HepG2 (cell line): ENCODE results near the gene ZNF770. TPM values are rescaled to one million over a fixed set of nuclear protein-coding genes. Genes with fewer than 3 reads are reported as not detected.

ENCODE experiments used
- E2F1 ChIP-seq: sonication (generic); formaldehyde crosslinking; IDR thresholded peaks from 2 replicates; pipeline ENCODE4 v1.5.0; 2020; ENCODE audit warnings: missing genetic modification reagents
- ETS1 ChIP-seq: sonication (generic); formaldehyde crosslinking; IDR thresholded peaks from 2 replicates; pipeline ENCODE4 v1.4.0; 2020; ENCODE audit warnings: missing genetic modification reagents
- KLF13 ChIP-seq: sonication (generic); formaldehyde crosslinking; IDR thresholded peaks from 2 replicates; pipeline ENCODE4 v1.4.0; 2020; ENCODE audit warnings: mild to moderate bottlenecking, missing genetic modification reagents
- KLF16 ChIP-seq, 2 experiments: sonication (generic) in 1 of 2; formaldehyde crosslinking in 1 of 2; IDR thresholded peaks; 2 replicates each; pipeline versions ENCODE4 v1.6.1 to v1.8.0; 2016 to 2023; ENCODE audit warnings: missing genetic modification reagents in 2 of 2, missing compliant biosample characterization in 1 of 2
- PHF8 ChIP-seq: sonication (generic); formaldehyde crosslinking; IDR thresholded peaks from 2 replicates; pipeline ENCODE4 v1.5.0; 2020; ENCODE audit warnings: missing genetic modification reagents
- POLR2AphosphoS5 ChIP-seq: IDR thresholded peaks from 2 replicates; pipeline ENCODE4 v1.6.1; 2012; ENCODE audit warnings: low read depth, low read length
- RAD51 ChIP-seq: fragments of 450-650 bp; IDR thresholded peaks from 2 replicates; pipeline ENCODE4 v1.6.1; 2016; ENCODE audit warnings: borderline replicate concordance
- REPIN1 ChIP-seq: sonication (generic); formaldehyde crosslinking; IDR thresholded peaks from 2 replicates; pipeline ENCODE4 v1.8.0; 2022; ENCODE audit warnings: missing genetic modification reagents, low read depth, mild to moderate bottlenecking, borderline replicate concordance
- TARDBP ChIP-seq: sonication (generic); formaldehyde crosslinking; IDR thresholded peaks from 2 replicates; pipeline ENCODE4 v1.8.0; 2022; ENCODE audit warnings: mild to moderate bottlenecking, missing genetic modification reagents
- ZBTB34 ChIP-seq: sonication (generic); formaldehyde crosslinking; IDR thresholded peaks from 2 replicates; pipeline ENCODE4 v1.8.0; 2022; ENCODE audit warnings: mild to moderate bottlenecking, missing genetic modification reagents
- ZBTB40 ChIP-seq, 2 experiments: fragments of 450-650 bp in 1 of 2; sonication (generic) in 1 of 2; formaldehyde crosslinking in 1 of 2; IDR thresholded peaks; 2 replicates each; pipeline versions ENCODE4 v1.6.1 to v1.8.0; 2016 to 2022; ENCODE audit warnings: antibody characterized with exemption in 1 of 2, mild to moderate bottlenecking in 1 of 2, missing genetic modification reagents in 1 of 2
- ZNF124 ChIP-seq: sonication (generic); formaldehyde crosslinking; IDR thresholded peaks from 2 replicates; pipeline ENCODE4 v1.4.0; 2020; ENCODE audit warnings: missing genetic modification reagents
- ZNF333 ChIP-seq: sonication (generic); formaldehyde crosslinking; IDR thresholded peaks from 2 replicates; pipeline ENCODE4 v1.4.0; 2020; ENCODE audit warnings: mild to moderate bottlenecking, missing genetic modification reagents, borderline replicate concordance
- ZNF337 ChIP-seq: sonication (generic); formaldehyde crosslinking; IDR thresholded peaks from 2 replicates; pipeline ENCODE4 v1.5.1; 2020; ENCODE audit warnings: missing genetic modification reagents, low read depth, mild to moderate bottlenecking, borderline replicate concordance
- ZNF773 ChIP-seq: sonication (generic); formaldehyde crosslinking; IDR thresholded peaks from 2 replicates; pipeline ENCODE4 v1.4.0; 2020; ENCODE audit warnings: missing genetic modification reagents, borderline replicate concordance
- polyA plus RNA-seq, 8 experiments: library from polyadenylated mRNA; depleted of rRNA in 3 of 8; stranded (reverse) in 7 of 8; unstranded in 1 of 8; fragments of >200 nt; fragmentation: Illumina TruSeq in 4 of 8; extraction: Trizol in 4 of 8; gene quantifications; 2 replicates each; pipeline versions ENCODE4 v1.2.1 to v1.2.3, GENCODE V29; 2011 to 2016; ENCODE audit warnings: low read depth in 4 of 8, missing spikeins in 1 of 8, mixed read lengths in 1 of 8; ENCODE audit not compliant: insufficient read depth in 1 of 8
- total RNA-seq, 5 experiments: library from RNA; depleted of rRNA; stranded (reverse); fragments of >200 nt; fragmentation: Illumina TruSeq; extraction: Trizol; gene quantifications; 2 replicates each; pipeline ENCODE4 v1.2.3, GENCODE V29; 2016; ENCODE audit warnings: low read depth in 1 of 5

Gene ZNF770
- total and polyA plus RNA-seq, 2 of the 13 experiments (the other 11 are each of a cell fraction or from before 2014, with no cell fraction given), result 15.5 to 33.1 TPM

GRCh38 chr15:34988027-34988902 is at the start of gene ZNF770 (continued):
- no peak; the same call in 1 of the 2 replicates for TF ChIP-seq ZBTB40 (IDR thresholded peaks at IDR 0.05)
- TF ChIP-seq ZBTB40 (CRISPR knock-in tag; IDR thresholded peaks at IDR 0.05), result peak; percentile 40; the same call in 1 of the 2 replicates
- no peak for TF ChIP-seq ZNF337 (CRISPR knock-in tag)
- 0 out of 2 replicates have a peak, but pooled peaks have one; percentile 65 for TF ChIP-seq ZNF333 (CRISPR knock-in tag)
- peak; percentile 85 for TF ChIP-seq REPIN1 (CRISPR knock-in tag)
- peak; percentile 89 for TF ChIP-seq TARDBP (CRISPR knock-in tag)
- TF ChIP-seq KLF16 (CRISPR knock-in tag; IDR thresholded peaks at IDR 0.05), result peak in 1 of 2 experiments; percentile 60; a peak in 2 of 4 replicates
- no peak for TF ChIP-seq RAD51
- TF ChIP-seq E2F1 (CRISPR knock-in tag), result peak; percentile 82
- peak; percentile 89 for TF ChIP-seq ETS1 (CRISPR knock-in tag)
- 0 out of 2 replicates have a peak, but pooled peaks have one; percentile 37 for TF ChIP-seq ZBTB34 (CRISPR knock-in tag)
- no peak; the same call in 1 of the 2 replicates for TF ChIP-seq KLF13 (CRISPR knock-in tag)
- peak; percentile 98 for TF ChIP-seq PHF8 (CRISPR knock-in tag)
- peak; percentile 72 for TF ChIP-seq POLR2AphosphoS5
- peak; percentile 42; the same call in 1 of the 2 replicates for TF ChIP-seq ZNF773 (CRISPR knock-in tag)
- TF ChIP-seq ZNF124, result peak; percentile 41; the same call in 1 of the 2 replicates
